Smooth muscle cell (in vitro differentiated cells): ENCODE results near the gene ATXN10. TPM values are rescaled to one million over a fixed set of nuclear protein-coding genes. Genes with fewer than 3 reads are reported as not detected.

ENCODE experiments used
- DNase-seq: peaks from one replicate; lab custom pipeline; 2025; ENCODE audit not compliant: unreplicated experiment; lab: John Stamatoyannopoulos, UW
- H2AFZ ChIP-seq: fragments of 200-600 bp; sonication (generic); 2 replicates; pipeline ENCODE4 v1.6.0; 2016; ENCODE audit warnings: antibody characterized with exemption, low read depth, mild to moderate bottlenecking
- H3F3A ChIP-seq: fragments of 200-600 bp; sonication (generic); 2 replicates; pipeline ENCODE4 v1.6.0; 2017; ENCODE audit warnings: antibody characterized with exemption, low read depth
- H3K27ac ChIP-seq: fragments of 200-600 bp; sonication (generic); 2 replicates; pipeline ENCODE4 v1.5.1; 2016; ENCODE audit warnings: low read depth, mild to moderate bottlenecking
- H3K27me3 ChIP-seq: fragments of 200-600 bp; sonication (generic); 2 replicates; pipeline ENCODE4 v1.6.1; 2016; ENCODE audit warnings: low read depth, mild to moderate bottlenecking
- H3K36me3 ChIP-seq: fragments of 200-600 bp; sonication (generic); 2 replicates; pipeline ENCODE4 v1.5.1; 2016; ENCODE audit warnings: low read depth
- H3K4me1 ChIP-seq: fragments of 200-600 bp; sonication (generic); 2 replicates; pipeline ENCODE4 v1.5.1; 2016; ENCODE audit warnings: low read depth
- H3K4me2 ChIP-seq: fragments of 200-600 bp; sonication (generic); 2 replicates; pipeline ENCODE4 v1.6.0; 2016; ENCODE audit warnings: mild to moderate bottlenecking
- H3K4me3 ChIP-seq: fragments of 200-600 bp; sonication (generic); 2 replicates; pipeline ENCODE4 v1.5.1; 2016; ENCODE audit warnings: mild to moderate bottlenecking
- H3K79me2 ChIP-seq: fragments of 200-600 bp; sonication (generic); 2 replicates; pipeline ENCODE4 v1.6.0; 2016; ENCODE audit warnings: low read depth, mild to moderate bottlenecking
- H3K9ac ChIP-seq: fragments of 200-600 bp; sonication (generic); 2 replicates; pipeline ENCODE4 v1.6.0; 2016; ENCODE audit warnings: low read depth
- H3K9me3 ChIP-seq: fragments of 200-600 bp; sonication (generic); replicated peaks from 2 replicates; pipeline ENCODE4 v1.5.1; 2016; ENCODE audit warnings: low read depth
- H4K20me1 ChIP-seq: fragments of 200-600 bp; sonication (generic); 2 replicates; pipeline ENCODE4 v1.6.0; 2016; ENCODE audit warnings: low read depth
- CTCF ChIP-seq: fragments of 200-600 bp; sonication (generic); IDR thresholded peaks from 2 replicates; pipeline ENCODE4 v1.5.1; 2017; ENCODE audit warnings: borderline replicate concordance, mild to moderate bottlenecking, antibody characterized with exemption; ENCODE audit not compliant: insufficient read depth, poor library complexity, severe bottlenecking
- whole genome bisulfite sequencing: methylation state at CpG from one replicate; pipeline ENCODE4 v1.1.7; 2016; ENCODE audit warnings: low lambda C conversion rate; 5-methylcytosine and 5-hydroxymethylcytosine counted together
- polyA plus RNA-seq: library from polyadenylated mRNA; unstranded; fragments of >200 nt; fragmentation: Nextera tagmentation; extraction: Ambion mirVana; gene quantifications from 2 replicates; pipeline ENCODE4 v1.2.1, GENCODE V29; 2016
- total RNA-seq: library from RNA; depleted of rRNA; stranded (reverse); fragments of >200 nt; gene quantifications from 2 replicates; pipeline ENCODE4 v1.2.3, GENCODE V29; 2014

ATXN10 gene
- total and polyA plus RNA-seq, 2 experiments from 2014 or later: 117 to 131 TPM

GRCh38 chr22:45889539-45890350, 218.1 kb downstream of the ATXN10 start:
- Histone ChIP-seq H3K9me3 (no peaks in the 10 kb centered on the region), H3F3A (no peaks in the 10 kb centered on the region), H3K79me2 (no peaks in the 10 kb centered on the region), H3K4me1 (no peaks in the 10 kb centered on the region), H3K4me2 (no peak overlapping the region), H2AFZ (no peak overlapping the region), H3K9ac (no peak overlapping the region), H3K36me3 (no peaks in the 10 kb centered on the region), H3K27ac (no peak overlapping the region), H3K4me3 (no peak overlapping the region), H3K27me3 (no peaks in the 10 kb centered on the region), H4K20me1 (no peaks in the 10 kb centered on the region)
- WGBS: 92% methylated on average over 56 of the region's 56 CpGs
- no peak for DNase-seq
- no peak for TF ChIP-seq CTCF

- H3F3A ChIP-seq: no peaks in the 10 kb centered on the region
- H4K20me1 ChIP-seq: no peaks in the 10 kb centered on the region
- H3K27ac ChIP-seq: no peak overlapping the region
- 97% methylated on average over 11 of the region's 26 CpGs for WGBS
- H3K4me3 ChIP-seq: no peak overlapping the region
- no peaks in the 10 kb centered on the region for H3K4me1 ChIP-seq
- no peak overlapping the region for H3K9ac ChIP-seq
- no peak for TF ChIP-seq CTCF
- H3K36me3 ChIP-seq: no peaks in the 10 kb centered on the region
- H3K4me2 ChIP-seq: no peak overlapping the region
- H3K9me3 ChIP-seq: no peaks in the 10 kb centered on the region
- no peak overlapping the region for H2AFZ ChIP-seq
- no peak for DNase-seq
- no peaks in the 10 kb centered on the region for H3K27me3 ChIP-seq
- no peaks in the 10 kb centered on the region for H3K79me2 ChIP-seq
Observed at GRCh38 chr22:45890351-45890635, 218.7 kb downstream of the ATXN10 start.

GRCh38 chr22:45891021-45891421, 219.4 kb downstream of the ATXN10 start:
- Histone ChIP-seq H3K36me3 (no peaks in the 10 kb centered on the region), H3K4me1 (no peaks in the 10 kb centered on the region), H2AFZ (no peak overlapping the region), H3K4me3 (no peak overlapping the region), H3K9me3 (no peaks in the 10 kb centered on the region), H3K27me3 (no peaks in the 10 kb centered on the region), H3K27ac (no peak overlapping the region), H3K9ac (no peak overlapping the region), H3K79me2 (no peaks in the 10 kb centered on the region), H3F3A (no peaks in the 10 kb centered on the region), H4K20me1 (no peaks in the 10 kb centered on the region), H3K4me2 (no peak overlapping the region)
- WGBS: 88% methylated on average over 10 of the region's 37 CpGs
- DNase-seq: no peak
- no peak for TF ChIP-seq CTCF

- DNase-seq: no peak
- H3K4me2 ChIP-seq: peak overlapping the region; percentile 44
- H3K9ac ChIP-seq: no peak overlapping the region
- H3K4me1 ChIP-seq: no peaks in the 10 kb centered on the region
- no peak for TF ChIP-seq CTCF
- H2AFZ ChIP-seq: no peak overlapping the region
- no peaks in the 10 kb centered on the region for H3K27me3 ChIP-seq
- no peaks in the 10 kb centered on the region for H3K79me2 ChIP-seq
- no peaks in the 10 kb centered on the region for H4K20me1 ChIP-seq
- H3F3A ChIP-seq: no peaks in the 10 kb centered on the region
- H3K9me3 ChIP-seq: no peaks in the 10 kb centered on the region
- WGBS: 87% methylated on average over 11 of the region's 25 CpGs
- H3K27ac ChIP-seq: no peak overlapping the region
- H3K4me3 ChIP-seq: no peak overlapping the region
- no peaks in the 10 kb centered on the region for H3K36me3 ChIP-seq
Observed at GRCh38 chr22:45891471-45891995, 219.9 kb downstream of the ATXN10 start.
